Measurements from ENCODE around the gene PTBP3. TPM values are rescaled to one million over a fixed set of nuclear protein-coding genes. Genes with fewer than 3 reads are reported as not detected.

Gene PTBP3
- total RNA-seq, 2 donors from 2014 or later: 117 to 126 TPM

Other genes with a start within 250 kb of the PTBP3 start
- gene SUSD1, start 158.3 kb downstream of the PTBP3 start, total RNA-seq: 10 to 100 TPM; 22.9 to 27.4 TPM
- gene HSDL2, start 46.5 kb upstream of the PTBP3 start, total RNA-seq: 10 to 100 TPM; 41.1 to 54.4 TPM
- 1 to 10 TPM; 8.7 to 9.5 TPM for gene KIAA1958, start 153.2 kb upstream of the PTBP3 start, total RNA-seq